Stimulated activated CD8-positive, alpha-beta memory T cell treated with anti-CD3 and anti-CD28 coated beads, Interleukin-7, amount 100 ng/mL, for 1 hour (primary cell): ENCODE results near the gene MARK1.
"Not testable (repeated sequence)": the region's sequence is repeated elsewhere in the genome, so short reads cannot be mapped to it uniquely, and the experiment has no call there.

ENCODE experiments used
- DNase-seq, 2 donors: peaks; one replicate each; pipeline ENCODE4 v3.0.0-alpha.2; 2020; ENCODE audit warnings: low read depth in 2 of 2

Gene MARK1

GRCh38 chr1:220528679-220529501 lies 954 bp downstream of the MARK1 start:
- no peak for DNase-seq

- DNase-seq: no peak
These were observed 1.6 kb downstream of the MARK1 start for GRCh38 chr1:220529521-220530020.

- DNase-seq: no peak
These were observed 5.7 kb downstream of the MARK1 start for GRCh38 chr1:220533504-220534109.

- DNase-seq: no peak
These were observed 17.0 kb downstream of the MARK1 start for GRCh38 chr1:220544901-220545303.

- no peak for DNase-seq
These were observed 23.0 kb downstream of the MARK1 start for GRCh38 chr1:220550811-220551399.

- DNase-seq: no peak
These were observed 23.8 kb downstream of the MARK1 start for GRCh38 chr1:220551718-220552117.

GRCh38 chr1:220552672-220553260 lies 24.8 kb downstream of the MARK1 start:
- DNase-seq: no peak

- no peak for DNase-seq
These were observed 28.7 kb downstream of the MARK1 start for GRCh38 chr1:220556641-220557040.

- DNase-seq: no peak
These were observed 35.6 kb downstream of the MARK1 start for GRCh38 chr1:220563564-220563963.

GRCh38 chr1:220564216-220564615 lies 36.3 kb downstream of the MARK1 start:
- no peak for DNase-seq

GRCh38 chr1:220565670-220566069 lies 37.7 kb downstream of the MARK1 start:
- no peak for DNase-seq

GRCh38 chr1:220566869-220567268 lies 38.9 kb downstream of the MARK1 start:
- no peak for DNase-seq

GRCh38 chr1:220572416-220572815 lies 44.5 kb downstream of the MARK1 start:
- DNase-seq: no peak

- no peak for DNase-seq
These were observed 45.9 kb downstream of the MARK1 start for GRCh38 chr1:220573836-220574235.

GRCh38 chr1:220575718-220576497 lies 48.0 kb downstream of the MARK1 start:
- DNase-seq: no peak

GRCh38 chr1:220577926-220578325 lies 50.0 kb downstream of the MARK1 start:
- no peak for DNase-seq

GRCh38 chr1:220579317-220579716 lies 51.4 kb downstream of the MARK1 start:
- no peak for DNase-seq

- DNase-seq: no peak
These were observed 64.8 kb downstream of the MARK1 start for GRCh38 chr1:220592714-220593113.

- DNase-seq: no peak
These were observed 66.4 kb downstream of the MARK1 start for GRCh38 chr1:220594356-220594755.

GRCh38 chr1:220595179-220595578 lies 67.2 kb downstream of the MARK1 start:
- DNase-seq: no peak

- no peak for DNase-seq
These were observed 77.0 kb downstream of the MARK1 start for GRCh38 chr1:220604926-220605325.

GRCh38 chr1:220605651-220606050 lies 77.7 kb downstream of the MARK1 start:
- DNase-seq: not testable (repeated sequence)
